ENCODE data around the gene DYNC2I2.
A peak's percentile ranks its signal among the peaks of the same experiment; 100 is the strongest.

DYNC2I2 gene

GRCh38 chr9:128684065-128684324 is 27.3 kb upstream of the DYNC2I2 start:
- no peak for TF ChIP-seq SIN3A (IDR thresholded peaks at IDR 0.05; ENCODE audit: borderline replicate concordance, insufficient read depth, low read length)
- no peak for TF ChIP-seq POLR2AphosphoS5 (IDR thresholded peaks at IDR 0.05; ENCODE audit: low read depth, low read length)

- TF ChIP-seq REST (IDR thresholded peaks at IDR 0.05; ENCODE audit: insufficient read depth in 1 of 2, low read depth in 2 of 2, low read length in 2 of 2), result no peak
- TF ChIP-seq FOXP2 (optimal IDR thresholded peaks at IDR 0.05; ENCODE audit: borderline replicate concordance, extremely low read depth, extremely low read length, insufficient read depth), result no peak
- TF ChIP-seq TAF1 (IDR thresholded peaks at IDR 0.05; ENCODE audit: borderline replicate concordance, insufficient read depth, low read length), result 0 out of 2 replicates have a peak, but pooled peaks have one; percentile 21
- TF ChIP-seq POLR2AphosphoS5 (IDR thresholded peaks at IDR 0.05; ENCODE audit: low read depth, low read length), result peak; percentile 14; the same call in 1 of the 2 replicates
- no peak for TF ChIP-seq SIN3A (IDR thresholded peaks at IDR 0.05; ENCODE audit: borderline replicate concordance, insufficient read depth, low read length)
Observed at GRCh38 chr9:128683340-128684064, 26.9 kb upstream of the DYNC2I2 start.

- no peak for TF ChIP-seq POLR2AphosphoS5 (IDR thresholded peaks at IDR 0.05; ENCODE audit: low read depth, low read length)
Observed at GRCh38 chr9:128677794-128678193, 21.1 kb upstream of the DYNC2I2 start.

GRCh38 chr9:128675382-128675781 is 18.7 kb upstream of the DYNC2I2 start:
- TF ChIP-seq POLR2AphosphoS5 (IDR thresholded peaks at IDR 0.05; ENCODE audit: low read depth, low read length) (no peak), FOXP2 (optimal IDR thresholded peaks at IDR 0.05; ENCODE audit: borderline replicate concordance, extremely low read depth, extremely low read length, insufficient read depth) (no peak), TAF1 (IDR thresholded peaks at IDR 0.05; ENCODE audit: borderline replicate concordance, insufficient read depth, low read length) (no peak), REST (IDR thresholded peaks at IDR 0.05; ENCODE audit: insufficient read depth in 1 of 2, low read depth in 2 of 2, low read length in 2 of 2) (no peak), SIN3A (IDR thresholded peaks at IDR 0.05; ENCODE audit: borderline replicate concordance, insufficient read depth, low read length) (no peak)

GRCh38 chr9:128669786-128670185 is 13.1 kb upstream of the DYNC2I2 start:
- TF ChIP-seq SIN3A (IDR thresholded peaks at IDR 0.05; ENCODE audit: borderline replicate concordance, insufficient read depth, low read length) (no peak), TAF1 (IDR thresholded peaks at IDR 0.05; ENCODE audit: borderline replicate concordance, insufficient read depth, low read length) (no peak), FOXP2 (optimal IDR thresholded peaks at IDR 0.05; ENCODE audit: borderline replicate concordance, extremely low read depth, extremely low read length, insufficient read depth) (no peak), POLR2AphosphoS5 (IDR thresholded peaks at IDR 0.05; ENCODE audit: low read depth, low read length) (no peak)

- no peak for TF ChIP-seq SIN3A (IDR thresholded peaks at IDR 0.05; ENCODE audit: borderline replicate concordance, insufficient read depth, low read length)
- TF ChIP-seq REST (IDR thresholded peaks at IDR 0.05; ENCODE audit: insufficient read depth in 1 of 2, low read depth in 2 of 2, low read length in 2 of 2), result no peak
- TF ChIP-seq FOXP2 (optimal IDR thresholded peaks at IDR 0.05; ENCODE audit: borderline replicate concordance, extremely low read depth, extremely low read length, insufficient read depth), result no peak
- TF ChIP-seq POLR2AphosphoS5 (IDR thresholded peaks at IDR 0.05; ENCODE audit: low read depth, low read length), result no peak
- TF ChIP-seq TAF1 (IDR thresholded peaks at IDR 0.05; ENCODE audit: borderline replicate concordance, insufficient read depth, low read length), result no peak
Observed at GRCh38 chr9:128657796-128658195, 1.1 kb upstream of the DYNC2I2 start.

- TF ChIP-seq REST (IDR thresholded peaks at IDR 0.05; ENCODE audit: insufficient read depth in 1 of 2, low read depth in 2 of 2, low read length in 2 of 2), result no peak
- TF ChIP-seq FOXP2 (optimal IDR thresholded peaks at IDR 0.05; ENCODE audit: borderline replicate concordance, extremely low read depth, extremely low read length, insufficient read depth), result no peak
Observed at GRCh38 chr9:128657344-128657704, 677 bp upstream of the DYNC2I2 start.
